Smooth muscle cell (in vitro differentiated cells): Measurements from ENCODE around the gene MYMK. TPM values are rescaled to one million over a fixed set of nuclear protein-coding genes. Genes with fewer than 3 reads are reported as not detected.

Source experiments
- DNase-seq: peaks from one replicate; lab custom pipeline; 2025; ENCODE audit not compliant: unreplicated experiment; lab: John Stamatoyannopoulos, UW
- H2AFZ ChIP-seq: fragments of 200-600 bp; sonication (generic); 2 replicates; pipeline ENCODE4 v1.6.0; 2016; ENCODE audit warnings: antibody characterized with exemption, low read depth, mild to moderate bottlenecking
- H3F3A ChIP-seq: fragments of 200-600 bp; sonication (generic); 2 replicates; pipeline ENCODE4 v1.6.0; 2017; ENCODE audit warnings: antibody characterized with exemption, low read depth
- H3K27ac ChIP-seq: fragments of 200-600 bp; sonication (generic); 2 replicates; pipeline ENCODE4 v1.5.1; 2016; ENCODE audit warnings: low read depth, mild to moderate bottlenecking
- H3K27me3 ChIP-seq: fragments of 200-600 bp; sonication (generic); 2 replicates; pipeline ENCODE4 v1.6.1; 2016; ENCODE audit warnings: low read depth, mild to moderate bottlenecking
- H3K36me3 ChIP-seq: fragments of 200-600 bp; sonication (generic); 2 replicates; pipeline ENCODE4 v1.5.1; 2016; ENCODE audit warnings: low read depth
- H3K4me1 ChIP-seq: fragments of 200-600 bp; sonication (generic); 2 replicates; pipeline ENCODE4 v1.5.1; 2016; ENCODE audit warnings: low read depth
- H3K4me2 ChIP-seq: fragments of 200-600 bp; sonication (generic); 2 replicates; pipeline ENCODE4 v1.6.0; 2016; ENCODE audit warnings: mild to moderate bottlenecking
- H3K4me3 ChIP-seq: fragments of 200-600 bp; sonication (generic); 2 replicates; pipeline ENCODE4 v1.5.1; 2016; ENCODE audit warnings: mild to moderate bottlenecking
- H3K79me2 ChIP-seq: fragments of 200-600 bp; sonication (generic); 2 replicates; pipeline ENCODE4 v1.6.0; 2016; ENCODE audit warnings: low read depth, mild to moderate bottlenecking
- H3K9ac ChIP-seq: fragments of 200-600 bp; sonication (generic); 2 replicates; pipeline ENCODE4 v1.6.0; 2016; ENCODE audit warnings: low read depth
- H3K9me3 ChIP-seq: fragments of 200-600 bp; sonication (generic); replicated peaks from 2 replicates; pipeline ENCODE4 v1.5.1; 2016; ENCODE audit warnings: low read depth
- H4K20me1 ChIP-seq: fragments of 200-600 bp; sonication (generic); 2 replicates; pipeline ENCODE4 v1.6.0; 2016; ENCODE audit warnings: low read depth
- CTCF ChIP-seq: fragments of 200-600 bp; sonication (generic); IDR thresholded peaks from 2 replicates; pipeline ENCODE4 v1.5.1; 2017; ENCODE audit warnings: borderline replicate concordance, mild to moderate bottlenecking, antibody characterized with exemption; ENCODE audit not compliant: insufficient read depth, poor library complexity, severe bottlenecking
- WGBS: methylation state at CpG from one replicate; pipeline ENCODE4 v1.1.7; 2016; ENCODE audit warnings: low lambda C conversion rate; 5-methylcytosine and 5-hydroxymethylcytosine counted together
- polyA plus RNA-seq: library from polyadenylated mRNA; unstranded; fragments of >200 nt; fragmentation: Nextera tagmentation; extraction: Ambion mirVana; gene quantifications from 2 replicates; pipeline ENCODE4 v1.2.1, GENCODE V29; 2016
- total RNA-seq: library from RNA; depleted of rRNA; stranded (reverse); fragments of >200 nt; gene quantifications from 2 replicates; pipeline ENCODE4 v1.2.3, GENCODE V29; 2014

The MYMK gene, protein sequence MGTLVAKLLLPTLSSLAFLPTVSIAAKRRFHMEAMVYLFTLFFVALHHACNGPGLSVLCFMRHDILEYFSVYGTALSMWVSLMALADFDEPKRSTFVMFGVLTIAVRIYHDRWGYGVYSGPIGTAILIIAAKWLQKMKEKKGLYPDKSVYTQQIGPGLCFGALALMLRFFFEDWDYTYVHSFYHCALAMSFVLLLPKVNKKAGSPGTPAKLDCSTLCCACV
- not detected in 2 replicates for total RNA-seq
- not detected in 2 replicates for polyA plus RNA-seq

DNA sequence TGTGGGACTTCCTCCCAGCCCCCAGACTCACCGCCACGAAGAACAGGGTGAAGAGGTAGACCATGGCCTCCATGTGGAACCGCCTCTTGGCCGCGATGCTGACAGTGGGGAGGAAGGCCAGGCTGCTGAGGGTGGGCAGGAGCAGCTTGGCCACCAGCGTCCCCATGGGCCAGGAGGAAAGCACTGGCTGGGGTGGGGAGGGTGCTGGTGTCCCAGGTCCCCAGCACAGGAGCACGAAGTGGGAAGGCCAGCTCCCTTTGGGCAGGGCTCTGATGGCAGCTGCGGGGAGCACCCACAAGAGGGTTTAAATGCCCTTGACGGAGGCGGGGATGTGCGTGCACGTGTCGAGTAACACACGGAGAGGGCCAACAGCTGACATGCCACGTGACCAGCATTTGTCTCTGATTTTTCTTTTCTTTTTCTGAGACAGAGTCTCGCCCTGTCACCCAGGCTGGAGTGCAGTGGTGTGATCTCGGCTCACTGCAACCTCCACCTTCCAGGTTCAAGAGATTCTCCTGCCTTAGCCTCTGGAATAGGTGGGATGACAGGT, at the start of gene MYMK:
TSS of gene MYMK (minus strand) at position 281 of the 550 bp plus-strand sequence. CDS start at position 166, 115 bp downstream.
- peaks cover 13% of the 10 kb centered on the region for H3K4me1 ChIP-seq
- no peaks in the 10 kb centered on the region for H3K9me3 ChIP-seq
- H3F3A ChIP-seq, result no peaks in the 10 kb centered on the region
- no peaks in the 10 kb centered on the region for H3K36me3 ChIP-seq
- no peak for TF ChIP-seq CTCF
- no peaks in the 10 kb centered on the region for H4K20me1 ChIP-seq
- DNase-seq, result no peak
- H3K4me2 ChIP-seq, result no peak within 1 kb of the TSS
- WGBS, result 97% methylated on average over 17 of the region's 17 CpGs
- H3K4me3 ChIP-seq, result no peak within 1 kb of the TSS
- no peak within 1 kb of the TSS for H3K27ac ChIP-seq
- H3K79me2 ChIP-seq, result no peaks in the 10 kb centered on the region
- H3K27me3 ChIP-seq, result no peaks in the 10 kb centered on the region
- H3K9ac ChIP-seq, result no peak within 1 kb of the TSS
- H2AFZ ChIP-seq, result no peak within 1 kb of the TSS

- Histone ChIP-seq H4K20me1 (no peaks in the 10 kb centered on the region), H3K27ac (no peak overlapping the region), H3K4me2 (no peak overlapping the region), H3K27me3 (no peaks in the 10 kb centered on the region), H3K36me3 (no peaks in the 10 kb centered on the region), H3F3A (no peaks in the 10 kb centered on the region), H3K9me3 (no peaks in the 10 kb centered on the region), H2AFZ (no peak overlapping the region), H3K4me1 (peaks cover 20% of the 10 kb centered on the region), H3K9ac (no peak overlapping the region), H3K79me2 (no peaks in the 10 kb centered on the region), H3K4me3 (no peak overlapping the region)
- DNase-seq, result no peak
- no peak for TF ChIP-seq CTCF
- WGBS, result 94% methylated on average over 19 of the region's 21 CpGs
Measured at GRCh38 chr9:133573791-133574515, 49.2 kb upstream of the MYMK start.

GRCh38 chr9:133572821-133573361, 48.1 kb upstream of the MYMK start:
- H3F3A ChIP-seq, result no peaks in the 10 kb centered on the region
- H3K36me3 ChIP-seq, result no peaks in the 10 kb centered on the region
- H4K20me1 ChIP-seq, result no peaks in the 10 kb centered on the region
- peaks cover 20% of the 10 kb centered on the region for H3K4me1 ChIP-seq
- no peak for DNase-seq
- 89% methylated on average over 15 of the region's 15 CpGs for WGBS
- no peaks in the 10 kb centered on the region for H3K27me3 ChIP-seq
- no peaks in the 10 kb centered on the region for H3K79me2 ChIP-seq
- H3K27ac ChIP-seq, result no peak overlapping the region
- no peak for TF ChIP-seq CTCF
- no peak overlapping the region for H3K9ac ChIP-seq
- H3K9me3 ChIP-seq, result no peaks in the 10 kb centered on the region
- no peak overlapping the region for H3K4me3 ChIP-seq
- H3K4me2 ChIP-seq, result no peak overlapping the region
- H2AFZ ChIP-seq, result no peak overlapping the region
